Ishikawa (cell line): ENCODE data around the gene SLC2A8.

Experiments used
- CEBPB ChIP-seq: IDR thresholded peaks from 2 replicates; pipeline ENCODE4 v1.6.1; 2012
- CREB1 ChIP-seq: IDR thresholded peaks from 2 replicates; pipeline ENCODE4 v1.6.1; 2012; ENCODE audit warnings: low read depth
- EGR1 ChIP-seq: IDR thresholded peaks from 2 replicates; pipeline ENCODE4 v1.6.1; 2012
- EP300 ChIP-seq: IDR thresholded peaks from 2 replicates; pipeline ENCODE4 v1.6.1; 2012; ENCODE audit warnings: borderline replicate concordance
- FOXM1 ChIP-seq: IDR thresholded peaks from 2 replicates; pipeline ENCODE4 v1.6.1; 2012; ENCODE audit warnings: low read depth, borderline replicate concordance
- NFIC ChIP-seq: IDR thresholded peaks from 2 replicates; pipeline ENCODE4 v1.6.1; 2012
- RAD21 ChIP-seq: IDR thresholded peaks from 2 replicates; pipeline ENCODE4 v1.6.1; 2012; ENCODE audit warnings: low read depth
- REST ChIP-seq: IDR thresholded peaks from 2 replicates; pipeline ENCODE4 v1.6.1; 2012; ENCODE audit warnings: low read depth, mild to moderate bottlenecking
- TAF1 ChIP-seq: IDR thresholded peaks from 2 replicates; pipeline ENCODE4 v1.6.1; 2012; ENCODE audit warnings: low read depth, mild to moderate bottlenecking
- TCF12 ChIP-seq: IDR thresholded peaks from 2 replicates; pipeline ENCODE4 v1.6.1; 2012; ENCODE audit warnings: low read depth
- TEAD4 ChIP-seq: IDR thresholded peaks from 2 replicates; pipeline ENCODE4 v1.6.1; 2012
- USF1 ChIP-seq: IDR thresholded peaks from 2 replicates; pipeline ENCODE4 v1.6.1; 2012
- YY1 ChIP-seq: IDR thresholded peaks from 2 replicates; pipeline ENCODE4 v1.6.1; 2012; ENCODE audit warnings: low read depth

The SLC2A8 gene

GRCh38 chr9:127389381-127390247 is 7.4 kb upstream of the SLC2A8 start:
- TF ChIP-seq RAD21, result no peak
- TF ChIP-seq TAF1, result no peak
- TF ChIP-seq NFIC, result no peak

GRCh38 chr9:127390248-127390545 is 6.8 kb upstream of the SLC2A8 start:
- TF ChIP-seq TAF1 (no peak), REST (no peak), NFIC (no peak), EGR1 (no peak), FOXM1 (no peak), EP300 (no peak), YY1 (no peak)

- TF ChIP-seq TEAD4 (no peak), RAD21 (no peak)
Observed at GRCh38 chr9:127390563-127390962, 6.4 kb upstream of the SLC2A8 start.

- TF ChIP-seq TCF12, result no peak
- no peak for TF ChIP-seq REST
- TF ChIP-seq EP300, result no peak
- TF ChIP-seq CEBPB, result no peak
- TF ChIP-seq EGR1, result no peak
- TF ChIP-seq USF1, result no peak
- TF ChIP-seq YY1, result no peak
Observed at GRCh38 chr9:127392166-127392565, 4.8 kb upstream of the SLC2A8 start.

- no peak for TF ChIP-seq YY1
- TF ChIP-seq CREB1, result no peak
- no peak for TF ChIP-seq NFIC
- no peak for TF ChIP-seq REST
- no peak for TF ChIP-seq FOXM1
- no peak for TF ChIP-seq TEAD4
- TF ChIP-seq EGR1, result no peak
- no peak for TF ChIP-seq USF1
- no peak for TF ChIP-seq CEBPB
- TF ChIP-seq EP300, result no peak
- no peak for TF ChIP-seq TCF12
Observed at GRCh38 chr9:127392976-127393375, 4.0 kb upstream of the SLC2A8 start.

GRCh38 chr9:127393645-127394044 is 3.3 kb upstream of the SLC2A8 start:
- TF ChIP-seq EP300, result no peak
- TF ChIP-seq TAF1, result no peak
